Ecto neural progenitor cell (in vitro differentiated cells): ENCODE measurements around the gene PPM1H.

Experiments used
- DNase-seq: peaks from one replicate; pipeline ENCODE4 v3.0.0-alpha.2; 2018; ENCODE audit warnings: low spot score

The PPM1H gene

DNA sequence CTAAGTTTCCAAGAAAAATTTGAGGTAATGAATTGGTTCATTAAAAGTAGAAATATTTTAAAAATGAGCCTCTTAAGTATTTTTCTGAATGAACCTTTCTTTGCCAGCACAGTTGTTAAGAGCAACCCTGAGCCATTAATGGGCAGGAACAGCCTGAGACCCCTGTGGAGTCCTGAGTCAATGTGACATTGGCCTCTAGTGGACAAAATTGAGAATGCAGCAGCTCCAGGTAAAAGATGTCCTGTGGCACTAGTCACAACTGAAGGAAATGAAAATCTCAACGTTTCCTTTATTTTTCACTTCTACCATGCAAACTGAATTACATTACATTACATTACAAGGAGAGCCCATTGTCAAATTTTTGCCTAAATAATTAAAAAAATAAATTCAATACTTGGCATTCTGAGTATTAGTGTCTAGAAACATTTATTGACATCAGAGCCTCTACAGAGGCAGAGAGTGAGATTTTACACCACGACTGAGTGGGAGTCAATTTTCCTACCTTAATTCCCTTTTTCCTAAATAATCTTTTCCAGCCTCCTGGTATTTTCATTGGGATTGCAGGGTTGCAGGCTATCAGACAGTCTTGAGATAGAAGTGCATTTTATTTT, 135.7 kb downstream of the PPM1H start:
- peak; percentile 78 for DNase-seq

DNA sequence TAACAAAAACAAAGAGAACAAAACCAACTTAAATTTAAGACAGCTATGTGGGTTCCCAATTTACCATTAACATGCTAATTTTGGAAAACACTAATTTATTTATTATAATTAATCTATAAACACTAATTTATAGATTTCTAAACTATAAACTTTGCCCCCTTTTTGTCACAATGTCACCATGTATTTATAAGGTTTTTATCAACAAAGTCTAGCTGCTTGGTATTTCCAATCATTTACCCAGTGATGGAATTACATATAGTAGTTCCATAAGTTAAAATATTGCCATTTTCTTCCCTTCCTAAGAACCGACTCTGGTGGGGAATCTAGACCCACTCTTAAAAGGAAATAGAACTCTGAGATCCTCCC, 140.7 kb downstream of the PPM1H start:
- DNase-seq: no peak

DNA sequence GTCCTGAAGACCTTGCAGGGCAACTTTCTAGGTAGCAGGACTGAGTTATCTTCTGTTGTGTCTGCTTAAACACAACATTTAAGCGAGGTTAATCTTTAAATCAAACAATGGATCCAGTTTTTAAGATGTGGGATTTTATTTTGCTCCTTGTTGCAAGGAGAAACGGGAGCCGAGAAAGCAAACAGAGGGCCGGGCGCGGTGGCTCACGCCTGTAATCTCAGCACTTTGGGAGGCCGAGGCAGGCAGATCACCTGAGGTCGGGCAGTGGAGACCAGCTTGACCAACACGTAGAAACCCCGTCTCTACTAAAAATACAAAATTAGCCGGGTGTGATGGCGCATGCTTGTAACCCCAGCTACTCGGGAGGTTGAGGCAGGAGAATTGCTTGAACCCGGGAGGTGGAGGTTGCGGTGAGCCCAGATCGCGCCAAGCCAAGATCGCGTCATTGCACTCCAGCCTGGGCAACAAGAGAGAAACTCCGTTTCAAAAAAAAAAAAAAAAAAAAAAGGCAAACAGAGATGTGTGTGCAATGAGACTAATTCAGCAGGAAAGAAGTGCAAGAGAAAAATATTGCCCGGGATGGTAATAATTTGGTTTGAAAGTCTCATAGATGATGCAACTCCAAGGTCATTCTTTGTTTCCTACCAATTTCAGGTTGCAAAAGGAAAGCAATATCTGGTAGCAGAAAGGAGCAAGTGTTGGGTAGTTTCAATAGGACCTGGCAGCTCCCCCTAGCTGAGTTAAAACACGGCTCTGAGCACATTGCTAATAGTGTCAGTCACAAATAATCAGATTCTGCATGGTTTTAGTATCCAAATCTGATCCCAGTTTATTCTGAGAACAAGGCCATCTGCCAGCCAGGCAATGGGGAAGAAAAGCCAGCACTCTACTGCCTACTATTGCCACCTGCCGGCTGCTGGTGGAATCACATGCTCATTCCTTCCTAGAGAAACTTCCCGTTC, 141.4 kb downstream of the PPM1H start:
- peak; percentile 89 for DNase-seq

DNA sequence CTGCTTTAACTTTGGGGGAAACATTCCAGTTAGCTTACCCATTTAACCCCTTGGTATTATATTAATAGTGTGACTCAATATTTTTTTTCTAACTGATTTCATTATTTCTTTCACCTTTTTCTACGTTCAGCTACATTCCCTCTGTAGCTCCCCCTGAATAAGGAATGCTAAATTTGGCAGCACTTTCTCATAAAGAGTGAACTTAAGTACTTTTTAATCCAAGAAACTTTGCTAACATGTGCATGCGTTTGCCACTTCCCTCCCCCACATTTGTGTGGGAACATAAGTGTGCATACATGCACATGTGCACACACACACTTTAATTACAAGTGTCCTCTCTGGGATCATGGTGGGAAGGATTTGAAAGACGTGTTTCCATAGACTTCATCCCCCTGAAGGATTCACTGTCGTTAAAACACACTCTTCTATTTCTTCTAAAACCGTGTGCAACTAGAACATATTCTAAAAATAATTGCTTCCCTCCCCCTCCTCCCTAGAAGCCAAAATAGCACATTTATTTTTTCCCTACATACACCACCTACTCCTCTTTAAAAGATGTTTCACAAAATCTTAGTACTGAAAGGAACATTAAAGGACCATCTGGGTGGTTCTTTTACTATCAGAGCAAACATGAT, 142.6 kb downstream of the PPM1H start:
- DNase-seq: no peak

DNA sequence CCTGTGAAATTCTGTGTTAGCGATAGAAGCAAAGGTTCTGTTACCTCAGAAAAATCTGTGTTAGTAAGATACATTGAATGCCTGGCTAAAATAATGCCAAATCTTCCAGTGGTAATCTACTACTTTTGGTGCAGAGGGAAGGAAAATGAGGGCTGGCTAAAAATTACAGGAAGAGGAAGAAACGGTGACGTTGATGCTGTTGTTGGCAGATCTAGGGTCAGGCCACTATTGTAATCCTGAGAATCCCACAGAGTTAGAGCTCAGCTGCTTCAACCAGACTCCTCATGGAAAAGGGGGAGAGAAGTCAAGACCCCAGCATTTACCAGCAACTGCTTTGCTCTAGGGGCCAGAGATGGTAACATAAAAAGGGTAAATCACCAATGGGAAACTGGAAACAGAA, 145.1 kb downstream of the PPM1H start:
- DNase-seq: no peak

DNA sequence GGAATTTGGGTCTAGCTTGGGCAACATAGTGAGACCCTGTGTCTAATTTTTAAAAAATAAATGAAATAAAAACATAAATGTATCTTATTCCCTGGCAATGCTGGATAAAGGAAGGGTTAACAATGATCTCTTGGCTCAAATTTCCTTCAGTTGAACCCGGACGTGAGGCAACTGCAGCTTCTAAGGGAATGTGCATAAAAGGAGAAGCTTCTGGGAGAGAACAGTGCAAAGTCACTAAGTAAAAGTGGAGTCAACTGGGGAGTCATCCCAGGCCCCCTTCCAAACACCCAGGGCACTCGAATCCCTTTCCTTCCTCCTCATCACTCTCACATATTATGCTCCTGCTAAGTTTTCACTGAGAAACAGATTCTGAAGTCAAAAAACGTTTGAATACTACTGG, 147.3 kb downstream of the PPM1H start:
- no peak for DNase-seq

DNA sequence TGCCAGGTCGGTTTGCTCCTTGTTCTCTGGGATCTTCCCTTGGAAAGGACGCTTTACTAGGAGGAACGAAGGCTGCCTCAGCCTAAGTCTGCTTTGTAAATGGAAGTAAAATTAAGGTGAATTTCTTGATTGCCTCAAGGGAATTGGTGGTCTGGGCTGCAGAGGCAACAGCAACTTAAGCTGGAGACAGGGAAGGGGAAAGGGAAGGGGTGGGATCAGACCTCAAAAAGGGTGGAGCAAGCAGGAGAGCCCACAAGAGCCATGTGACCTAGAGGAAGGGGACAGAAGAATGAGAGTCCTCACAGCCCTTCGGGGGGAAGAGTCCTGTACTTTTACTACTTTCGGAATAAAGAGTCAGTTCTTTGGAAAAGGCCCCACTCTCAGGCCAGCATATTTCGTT, 147.9 kb downstream of the PPM1H start:
- DNase-seq: no peak

DNA sequence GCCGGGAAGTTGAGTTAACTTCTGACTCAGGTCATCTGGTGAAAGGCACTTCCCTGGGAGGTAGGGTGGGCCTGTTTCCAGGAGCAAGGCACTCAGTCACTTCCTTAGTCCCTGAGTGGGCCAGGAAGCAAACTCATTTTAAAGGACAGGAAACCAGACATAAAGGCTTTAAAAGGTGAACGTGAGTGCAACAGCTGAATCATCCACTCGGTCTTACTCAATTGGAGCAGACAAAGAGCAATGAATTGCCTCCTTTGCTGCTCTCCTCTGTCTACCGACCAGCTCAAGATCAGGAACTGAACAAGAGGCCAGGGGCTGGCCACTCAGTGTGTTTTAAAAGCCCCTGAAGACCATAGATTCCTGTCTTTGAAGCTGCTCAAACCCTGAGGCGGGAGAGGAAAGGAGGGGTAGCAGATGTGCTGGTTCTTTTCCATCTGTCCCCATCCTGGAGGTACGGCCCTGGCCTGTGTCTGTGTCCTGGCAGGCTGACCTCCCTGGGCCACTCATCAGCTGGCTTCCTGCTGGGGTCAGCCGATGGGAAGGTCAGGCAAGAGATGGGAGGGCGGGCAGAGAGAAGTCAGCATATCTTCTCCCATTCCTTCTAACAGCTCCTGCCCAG, 148.9 kb downstream of the PPM1H start:
- DNase-seq: no peak

DNA sequence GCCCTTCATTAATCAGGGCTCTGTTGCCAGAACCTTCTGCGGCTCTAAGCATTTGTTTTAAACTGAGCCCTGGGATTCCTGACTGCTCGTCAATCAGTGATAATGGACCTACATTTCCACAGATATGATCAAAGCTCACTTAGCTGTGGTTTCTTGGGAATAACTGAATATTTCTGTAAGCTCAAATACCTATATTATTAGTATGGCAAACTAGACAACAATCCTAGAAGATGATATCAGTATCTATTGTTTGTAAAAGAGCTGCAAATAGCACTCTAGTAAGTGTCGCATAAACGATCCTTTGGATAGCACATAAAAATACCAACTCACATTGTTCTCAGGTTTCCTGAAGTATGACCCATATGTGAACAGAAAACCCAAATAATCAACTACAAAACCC, 150.4 kb downstream of the PPM1H start:
- DNase-seq: no peak

DNA sequence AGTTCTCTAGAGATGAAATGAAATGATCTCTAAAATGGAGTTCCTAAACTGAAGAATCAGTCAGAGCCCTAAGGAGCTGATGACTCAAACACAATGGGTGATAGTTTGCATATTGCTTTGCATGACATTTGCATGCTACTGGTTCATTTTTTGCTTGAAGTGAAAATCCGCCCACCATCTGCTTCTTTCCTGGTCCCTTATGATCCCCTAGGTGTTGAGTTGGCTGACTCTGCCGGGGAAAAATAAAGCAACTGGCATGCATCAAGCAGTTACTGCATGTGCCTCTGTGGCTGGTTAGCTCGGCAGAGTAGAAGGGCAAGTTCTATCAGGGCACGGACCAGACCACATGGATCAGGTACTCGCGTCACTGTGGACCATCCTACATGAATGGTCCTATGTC, 151.1 kb downstream of the PPM1H start:
- DNase-seq: no peak

DNA sequence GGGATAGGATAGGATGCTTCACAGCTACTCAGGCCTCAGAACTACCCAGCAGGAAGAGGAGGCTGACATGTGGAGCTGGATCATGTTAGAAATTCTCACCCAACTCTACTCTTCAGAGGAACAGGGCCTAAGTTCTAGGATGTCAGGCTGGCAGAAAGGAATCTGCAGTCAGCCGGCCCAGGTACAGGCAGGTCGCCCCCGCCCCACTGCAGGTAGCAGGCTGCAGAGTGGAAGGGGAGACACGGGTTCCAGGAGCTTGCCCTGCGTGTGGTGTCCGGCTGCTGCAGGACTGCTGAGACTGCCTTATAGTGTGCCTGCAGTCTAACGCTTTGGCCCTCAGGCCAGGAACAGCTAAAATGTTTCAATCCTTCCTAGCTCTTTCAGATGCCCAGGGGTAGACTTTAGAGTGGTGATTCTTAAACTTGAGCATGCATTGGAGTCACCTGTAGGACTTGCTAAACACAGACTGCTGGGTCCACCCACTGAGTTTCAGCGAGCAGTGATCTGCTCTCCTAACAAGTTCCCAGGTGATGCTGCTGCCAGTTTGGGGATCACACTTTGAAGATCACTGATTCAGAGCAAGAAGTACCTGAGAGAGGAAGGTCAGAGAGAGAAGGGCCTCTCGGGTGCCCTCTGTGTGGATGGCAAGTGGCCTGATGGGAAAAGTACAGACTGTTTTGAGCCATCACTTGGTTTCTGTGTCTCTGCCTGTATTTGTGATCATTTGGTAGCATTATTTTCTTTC, 153.6 kb downstream of the PPM1H start:
- DNase-seq: no peak

DNA sequence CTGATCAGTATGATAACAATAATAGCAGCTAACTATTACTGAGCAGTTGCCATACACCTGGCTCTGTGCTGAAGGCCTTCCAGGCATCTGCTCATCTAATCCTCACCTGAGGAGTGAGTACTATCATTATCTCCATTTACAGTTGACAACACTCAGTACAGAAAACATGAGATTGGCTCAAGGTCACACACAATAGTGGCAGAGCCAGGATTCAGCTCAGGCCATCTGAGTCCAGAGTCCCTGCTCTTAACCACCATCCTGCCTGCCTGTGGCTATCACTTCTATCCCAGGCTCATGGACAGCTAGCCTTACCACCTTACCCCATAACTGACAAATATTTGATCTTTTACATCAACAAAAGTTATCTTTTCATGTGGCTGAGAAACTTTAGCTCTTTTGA, 155.5 kb downstream of the PPM1H start:
- no peak for DNase-seq

DNA sequence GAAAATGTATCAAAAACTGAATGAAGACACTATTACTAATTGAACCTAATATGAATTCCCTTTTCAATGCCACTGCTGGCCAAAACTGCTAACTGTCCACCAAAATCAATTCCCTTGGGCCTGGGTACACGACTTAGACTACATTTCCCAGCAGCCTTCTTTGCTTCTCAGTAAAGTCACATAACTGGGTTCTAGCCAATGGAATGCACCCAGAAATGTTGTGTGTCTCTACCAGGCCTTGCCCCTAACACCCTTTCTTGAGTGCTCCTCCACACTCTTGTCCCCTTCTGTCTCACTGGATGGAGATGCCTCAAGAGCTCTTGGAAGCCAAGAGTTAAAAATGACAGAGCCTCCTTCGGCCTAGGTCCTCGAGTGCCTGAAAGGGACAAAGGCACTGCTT, 156.8 kb downstream of the PPM1H start:
- DNase-seq: no peak

DNA sequence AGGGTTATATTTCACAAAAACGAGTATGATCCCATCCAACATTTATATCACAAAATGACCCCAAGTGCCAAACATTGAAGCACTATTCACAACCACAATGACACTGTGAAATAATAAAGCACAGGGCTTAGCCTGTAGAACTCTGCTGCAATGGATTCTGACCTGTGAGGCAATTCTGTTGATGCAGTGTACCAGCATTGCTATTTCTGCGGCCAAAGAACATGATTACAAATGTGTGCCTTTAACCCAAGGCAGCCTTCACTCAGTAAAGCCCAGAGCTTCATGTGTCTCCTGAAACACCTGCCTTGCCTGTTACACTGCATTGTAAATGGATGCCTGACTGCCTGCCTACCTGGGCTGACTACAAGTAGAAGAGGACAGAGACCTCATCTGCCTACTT, 158.0 kb downstream of the PPM1H start:
- DNase-seq: no peak

DNA sequence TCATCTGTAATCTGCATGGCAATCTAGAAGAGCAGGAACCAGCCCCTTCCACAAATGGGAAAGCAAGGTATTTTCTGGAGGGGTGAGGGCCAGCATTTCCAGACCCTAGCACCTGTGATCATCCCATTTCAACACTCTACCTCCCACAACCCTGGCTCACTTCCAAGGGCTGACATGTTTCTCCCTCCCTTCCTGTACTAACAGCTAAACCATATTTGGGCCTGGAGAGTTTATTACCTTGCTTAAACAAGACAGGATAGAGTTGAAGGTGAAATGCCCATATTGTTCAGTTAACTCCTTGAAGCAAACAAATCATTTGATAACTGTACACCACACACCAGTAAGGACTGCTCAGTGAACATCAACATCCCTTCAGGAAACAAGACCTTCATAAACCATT, 158.4 kb downstream of the PPM1H start:
- no peak for DNase-seq

DNA sequence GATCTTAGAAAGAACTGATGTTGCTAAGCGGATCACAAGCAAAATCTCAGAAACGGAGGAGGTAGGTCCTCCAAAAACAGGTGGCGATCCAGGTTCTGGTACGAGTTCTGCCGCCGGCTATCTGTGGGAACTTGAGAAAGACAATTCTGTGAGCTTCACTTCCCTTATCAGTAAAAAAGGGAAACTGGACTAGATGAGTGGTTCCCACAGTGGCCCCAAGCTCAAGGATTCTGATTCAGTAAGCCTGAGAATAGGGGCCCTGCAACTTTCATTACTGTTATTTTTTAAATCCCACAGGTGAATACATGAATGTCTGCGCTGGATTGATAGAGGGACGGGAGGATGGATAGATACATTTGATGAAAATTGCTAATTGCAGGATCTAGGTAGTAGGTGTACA, 160.2 kb downstream of the PPM1H start:
- no peak for DNase-seq

DNA sequence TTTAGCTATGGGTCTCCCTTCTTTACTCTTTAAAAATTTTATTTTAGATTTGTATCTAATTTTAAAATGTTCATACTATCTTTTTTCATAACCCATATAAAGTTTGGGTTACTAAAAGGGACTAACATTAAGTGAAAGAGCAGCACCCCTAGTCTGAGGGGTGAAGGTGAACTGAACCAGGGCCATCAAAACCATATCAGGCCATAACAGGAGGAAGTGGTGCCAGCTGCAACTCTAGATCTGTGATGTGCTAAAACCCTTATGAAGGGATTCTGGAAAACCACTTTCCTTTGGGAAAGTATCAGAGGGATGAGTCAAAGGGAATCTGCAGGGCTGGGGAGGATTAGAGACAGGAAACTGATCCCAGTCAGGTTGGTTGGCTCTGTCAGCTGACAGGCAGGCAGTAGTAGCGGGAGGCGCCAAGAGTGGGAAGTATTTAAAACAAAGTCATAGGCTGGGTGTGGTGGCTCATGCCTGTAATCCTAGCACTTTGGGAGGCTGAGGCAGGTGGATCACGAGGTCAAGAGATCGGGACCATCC, 162.5 kb downstream of the PPM1H start:
- DNase-seq: no peak

DNA sequence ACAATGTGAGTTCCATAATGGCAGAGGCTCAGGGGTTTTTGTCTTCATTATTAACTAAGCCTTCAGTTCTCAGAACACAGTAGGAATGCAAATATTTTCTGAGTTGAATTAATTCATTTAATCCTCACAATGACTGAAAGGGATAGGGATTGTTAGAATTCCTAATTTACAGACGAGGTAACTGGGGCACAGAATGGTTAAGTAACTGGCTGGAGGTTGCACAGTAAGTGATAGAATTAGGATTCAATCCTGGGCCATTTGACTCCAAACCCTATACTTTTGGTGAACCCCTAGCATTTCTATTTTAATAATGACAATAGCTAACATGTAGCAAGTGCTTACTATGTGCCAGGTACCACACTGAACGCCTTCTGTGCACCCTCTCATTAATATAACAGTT, 163.1 kb downstream of the PPM1H start:
- no peak for DNase-seq

DNA sequence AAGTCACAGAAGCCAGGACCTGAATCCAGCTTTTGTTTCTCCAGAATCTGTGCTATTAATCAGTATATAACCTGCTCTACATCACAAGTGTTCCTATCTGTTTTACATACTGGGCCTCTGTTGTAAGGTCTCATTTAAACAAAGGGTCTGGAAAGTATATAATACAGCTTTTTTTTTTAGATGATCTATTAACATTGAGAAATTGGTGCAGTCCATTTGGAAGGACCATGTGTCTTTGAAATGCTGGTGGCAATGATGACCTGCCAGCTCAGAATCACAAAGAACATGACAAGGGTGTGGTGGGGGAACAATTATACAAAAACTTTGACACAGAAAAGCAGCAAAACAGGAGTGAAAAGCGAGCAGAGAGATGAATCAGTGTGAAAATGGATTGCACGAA, 164.6 kb downstream of the PPM1H start:
- no peak for DNase-seq

DNA sequence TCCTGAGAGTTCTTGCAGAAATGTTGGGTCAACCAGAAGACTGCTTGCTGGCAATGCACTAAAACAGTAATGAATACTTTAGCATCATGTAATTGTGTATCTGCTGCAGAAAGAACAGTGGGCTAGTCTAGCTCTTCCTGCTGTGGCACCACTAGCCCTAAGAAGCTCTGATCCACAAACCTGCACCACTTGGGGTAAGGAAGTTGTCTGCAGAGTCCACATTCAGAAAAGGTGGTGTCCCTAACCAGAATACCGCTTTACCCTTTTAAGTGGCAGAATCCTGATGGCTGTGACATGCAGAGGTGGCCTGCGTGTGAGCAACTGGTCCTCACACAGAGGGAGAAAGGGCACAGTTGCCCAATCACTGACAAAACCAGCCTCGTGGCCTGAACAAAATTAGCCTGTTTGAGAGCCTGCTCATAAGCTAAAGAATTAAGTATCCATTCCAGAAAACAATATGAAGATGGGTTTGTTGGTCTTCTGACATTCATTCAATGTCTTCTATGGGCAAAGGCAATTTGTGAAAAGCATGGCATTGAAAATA, 165.8 kb downstream of the PPM1H start:
- no peak for DNase-seq

DNA sequence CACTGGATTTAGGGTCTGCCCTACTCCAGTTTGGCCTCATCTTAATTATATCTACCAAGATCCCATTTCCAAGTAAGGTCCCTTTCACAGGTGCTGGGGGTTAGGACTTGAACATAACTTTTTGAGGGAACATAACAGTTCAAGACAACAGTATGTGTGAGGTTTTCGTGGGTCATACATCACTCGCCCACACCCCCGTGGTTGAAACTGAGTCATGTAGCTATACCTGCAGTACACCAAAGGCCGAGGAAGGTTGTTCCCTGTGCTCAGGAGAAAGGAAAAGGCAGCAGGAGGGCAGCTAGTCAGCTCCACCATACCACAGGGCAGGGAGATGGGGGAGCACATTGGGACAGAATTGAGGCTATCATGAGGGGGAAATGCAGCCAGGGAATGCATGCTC, 167.0 kb downstream of the PPM1H start:
- no peak for DNase-seq

DNA sequence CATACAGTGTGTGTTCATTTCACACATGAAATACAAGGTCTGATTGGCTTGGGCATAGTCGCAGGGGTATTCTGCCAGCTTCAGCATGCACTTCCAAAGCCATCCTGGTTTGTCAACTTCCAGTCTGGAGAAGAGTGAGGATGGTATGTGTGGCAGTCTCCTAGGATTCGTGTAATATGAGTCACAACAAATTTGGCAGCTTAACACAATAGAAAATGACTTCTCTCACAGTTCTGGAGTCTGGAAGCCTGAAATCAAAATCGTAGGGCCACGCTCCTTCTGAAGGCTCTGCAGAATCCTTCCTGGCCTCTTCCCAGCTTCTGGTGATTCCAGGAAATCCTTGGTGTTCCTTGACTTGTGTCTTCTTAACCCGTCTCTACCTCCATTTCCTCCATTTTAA, 167.5 kb downstream of the PPM1H start:
- DNase-seq: no peak
